OCI-M1 (cell line): ENCODE measurements around the gene DNAH1.

Source experiments
- DNase-seq: peaks from one replicate; lab custom pipeline; 2025; lab: John Stamatoyannopoulos, UW

Gene DNAH1

DNA sequence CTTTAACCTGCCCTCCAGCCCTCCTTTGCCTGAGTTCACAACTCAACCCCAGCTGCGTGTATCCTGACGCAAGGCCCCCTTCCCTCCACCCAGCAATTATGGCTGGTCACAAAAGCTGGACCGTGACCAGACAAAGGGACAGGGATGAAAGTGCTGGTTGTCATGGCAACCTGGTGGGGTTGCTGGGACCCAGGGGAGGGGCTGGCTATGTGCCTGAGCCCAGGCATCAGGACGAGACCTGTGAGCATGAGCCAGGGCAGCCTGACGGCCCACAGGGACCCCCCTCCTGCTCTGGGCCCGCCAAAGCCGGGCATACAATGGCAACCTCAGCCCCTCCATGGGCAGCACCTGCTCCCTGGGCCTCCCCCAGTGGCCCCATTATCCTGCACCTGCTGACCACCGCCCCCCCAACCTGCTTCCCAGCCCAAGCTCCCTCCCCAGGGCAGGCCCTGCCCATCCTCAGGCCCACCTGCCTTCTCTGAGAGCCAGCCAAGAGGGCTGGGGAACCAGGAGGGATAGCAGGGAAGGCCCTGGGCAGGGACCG, 4.5 kb upstream of the DNAH1 start:
- no peak for DNase-seq

DNA sequence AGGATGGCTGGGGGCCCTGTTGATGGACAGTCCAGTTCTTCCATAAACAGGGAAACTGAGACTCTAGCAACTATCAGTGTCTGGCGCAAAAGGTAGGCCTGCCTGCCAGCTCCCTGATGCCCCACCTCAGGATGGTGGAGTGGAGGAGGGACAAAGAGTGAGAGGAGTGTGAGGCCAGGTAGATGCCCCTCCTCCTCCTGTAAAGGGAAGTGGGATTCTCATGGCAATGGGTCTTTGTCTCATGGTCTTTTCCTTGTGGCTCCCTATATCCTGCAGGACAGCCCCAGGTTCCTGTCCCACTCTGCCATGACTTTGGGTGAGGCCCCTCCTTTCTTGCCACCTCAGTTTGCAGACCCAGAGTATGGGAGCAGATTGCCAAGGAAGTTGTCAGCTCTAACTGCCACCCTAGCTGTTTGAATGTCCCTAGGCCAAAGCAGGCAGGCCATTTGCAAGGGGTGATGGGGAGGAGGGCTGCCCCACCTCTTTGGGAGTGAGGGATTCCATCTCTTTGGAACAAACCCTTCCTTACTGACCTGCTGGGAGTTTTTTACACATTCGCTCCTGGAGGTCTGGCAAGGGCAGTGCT, 2.8 kb upstream of the DNAH1 start:
- no peak for DNase-seq

DNA sequence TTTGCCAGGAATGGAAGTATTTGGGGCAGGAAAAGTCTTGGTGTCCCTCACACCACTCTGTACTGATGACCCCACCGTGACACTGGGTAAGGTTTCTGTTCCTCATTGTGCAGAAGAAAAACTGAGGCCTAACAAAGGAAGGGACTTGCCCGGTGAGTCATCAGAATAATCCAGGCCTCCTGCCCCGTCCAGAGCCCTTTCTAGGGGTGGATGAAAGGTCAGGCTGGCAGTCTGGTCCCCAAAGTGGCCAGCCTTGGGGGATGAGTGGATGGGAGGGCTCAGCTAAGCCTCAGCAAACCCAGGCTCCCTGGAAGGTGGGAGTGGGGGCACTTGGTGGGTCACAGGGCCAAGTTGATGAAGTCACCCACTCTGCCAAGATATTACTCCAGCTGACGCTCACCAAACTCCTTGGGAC, 2.3 kb upstream of the DNAH1 start:
- peak; percentile 5 for DNase-seq

DNA sequence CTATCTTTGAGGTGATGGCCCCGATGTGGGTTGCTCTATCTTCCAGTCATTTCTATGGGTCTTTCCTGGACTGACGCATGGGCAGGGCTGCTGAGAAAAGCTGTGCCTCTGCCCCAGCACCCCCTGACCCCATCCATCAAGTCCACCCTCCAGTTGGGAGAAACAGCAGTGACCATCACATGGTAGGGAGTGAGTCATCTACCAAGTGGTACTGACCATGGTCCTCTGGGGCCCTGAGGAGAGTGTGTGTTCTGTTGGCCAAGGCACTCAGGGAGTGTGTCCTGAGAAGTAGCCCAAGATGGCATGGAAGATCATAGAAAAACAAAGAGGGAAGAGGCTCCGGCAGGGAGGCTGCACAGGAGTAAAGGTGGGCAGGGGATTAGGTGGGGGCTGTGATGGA, 1.6 kb upstream of the DNAH1 start:
- DNase-seq: no peak

DNA sequence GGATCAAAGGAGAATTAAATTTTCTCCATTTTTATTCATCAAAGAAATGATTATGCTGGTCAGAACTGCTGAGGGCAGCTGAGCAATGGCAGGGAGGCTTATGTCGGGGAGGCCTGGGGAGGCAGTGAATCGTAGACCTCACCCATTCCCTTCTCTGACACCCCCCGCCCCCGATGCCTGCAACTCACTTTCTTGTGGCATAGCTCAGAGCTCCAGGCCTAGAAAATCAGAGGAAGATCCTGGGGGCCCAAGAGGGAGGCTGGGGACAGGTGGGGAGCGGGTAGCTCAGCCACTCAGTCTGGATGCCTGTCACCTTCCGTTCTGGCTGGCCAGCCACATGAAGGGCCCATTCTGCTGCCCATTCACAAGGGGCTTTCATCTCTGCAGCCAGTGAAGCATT, 1.1 kb upstream of the DNAH1 start:
- DNase-seq: no peak

DNA sequence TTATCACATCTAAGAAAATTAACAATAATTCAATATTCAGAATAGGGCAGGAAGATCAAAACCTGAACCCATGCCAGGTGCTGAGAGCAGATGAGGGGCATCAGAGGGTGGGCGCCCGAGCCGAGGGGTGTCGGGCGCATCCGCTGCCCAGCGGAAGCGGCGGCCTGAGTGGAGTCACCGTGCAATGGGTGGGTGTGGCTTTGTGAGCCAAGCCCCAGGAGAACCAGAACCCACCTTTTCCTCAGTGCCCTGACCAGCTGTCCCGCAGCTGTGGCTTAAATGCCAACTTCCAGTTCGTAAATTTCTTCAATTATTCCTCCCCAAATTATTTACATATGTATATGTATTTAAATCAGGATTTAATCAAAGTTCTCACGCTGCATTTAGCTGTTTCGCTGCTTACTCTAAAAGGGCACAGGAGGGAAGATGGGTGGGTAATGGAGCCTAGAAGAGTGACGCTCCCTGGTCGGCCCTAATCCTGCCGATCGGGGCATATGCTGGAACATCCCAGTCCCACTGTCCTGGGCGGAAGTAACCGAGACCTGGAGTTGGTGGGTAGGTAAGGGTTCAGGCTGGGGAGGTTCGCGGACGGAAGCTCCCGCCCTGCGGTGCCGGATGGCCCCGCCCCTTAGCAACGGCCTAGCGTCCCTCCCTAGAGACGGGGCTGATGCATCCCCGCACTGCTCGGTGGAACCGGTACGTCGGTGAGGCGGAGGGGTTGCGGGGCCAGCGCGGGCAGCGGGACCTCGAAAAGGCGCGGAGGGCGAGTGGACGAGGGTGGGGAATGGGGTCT, 1.3 kb downstream of the DNAH1 start:
- no peak for DNase-seq

DNA sequence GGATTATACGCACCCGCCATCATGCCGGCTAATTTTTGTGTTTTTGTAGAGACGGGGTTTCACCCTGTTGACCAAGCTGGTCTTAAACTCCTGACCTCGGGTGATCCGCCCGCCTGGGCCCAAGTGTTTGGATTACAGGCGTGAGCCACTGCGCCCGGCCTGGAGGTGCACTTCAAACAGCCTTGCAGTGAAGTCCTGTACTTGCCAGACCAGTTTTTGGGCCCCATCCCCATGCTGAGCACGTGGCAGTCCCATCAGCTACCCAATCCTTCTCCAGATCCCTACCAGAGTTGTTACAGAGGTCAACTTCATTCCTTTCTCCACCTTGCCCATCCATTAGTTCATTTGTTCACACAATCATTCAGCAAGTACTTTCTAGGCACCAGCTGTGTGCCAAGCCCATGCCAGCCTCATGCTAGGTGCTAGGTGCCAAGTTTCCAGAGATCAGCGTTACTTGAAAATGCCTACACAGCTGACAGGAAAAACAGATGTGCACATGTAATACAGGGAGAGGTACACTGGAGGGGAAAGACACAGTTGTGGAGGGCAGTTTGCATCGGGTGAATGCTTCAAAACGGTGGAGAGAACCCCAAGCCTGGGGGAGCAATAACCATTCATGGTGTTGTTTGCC, 2.2 kb downstream of the DNAH1 start:
- no peak for DNase-seq

DNA sequence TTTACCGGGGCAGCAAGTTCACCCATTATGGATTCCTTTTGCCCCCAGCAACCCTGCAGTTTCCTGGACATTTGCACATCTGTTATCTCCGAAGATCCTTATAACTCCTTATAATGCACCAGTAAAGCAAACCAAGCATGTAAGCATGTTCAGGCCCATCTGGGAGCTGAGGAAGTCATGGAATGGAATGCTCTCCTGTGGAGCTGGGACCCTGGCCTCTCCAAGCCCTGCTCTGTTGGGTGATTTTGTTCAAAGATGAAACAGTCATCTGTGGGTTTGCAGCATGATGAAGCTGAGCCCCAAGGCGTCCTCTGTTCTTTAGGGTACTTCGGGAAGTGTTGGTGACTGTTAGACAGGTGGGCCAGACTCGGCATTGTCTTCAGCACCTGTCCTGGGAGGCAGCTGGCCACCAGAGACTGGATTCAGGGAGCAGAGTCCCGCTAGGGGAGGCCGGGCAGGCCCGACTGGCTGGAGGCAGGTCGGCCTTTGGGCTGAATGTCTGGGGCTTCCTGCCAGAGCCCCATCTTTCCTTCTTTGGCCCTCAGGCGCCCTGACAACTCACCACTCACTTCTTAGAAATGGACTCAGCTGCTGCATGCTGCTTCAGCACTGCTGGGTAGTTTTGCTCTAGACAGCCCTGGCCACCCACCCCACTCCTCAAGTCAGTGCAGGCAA, 3.9 kb downstream of the DNAH1 start:
- no peak for DNase-seq

DNA sequence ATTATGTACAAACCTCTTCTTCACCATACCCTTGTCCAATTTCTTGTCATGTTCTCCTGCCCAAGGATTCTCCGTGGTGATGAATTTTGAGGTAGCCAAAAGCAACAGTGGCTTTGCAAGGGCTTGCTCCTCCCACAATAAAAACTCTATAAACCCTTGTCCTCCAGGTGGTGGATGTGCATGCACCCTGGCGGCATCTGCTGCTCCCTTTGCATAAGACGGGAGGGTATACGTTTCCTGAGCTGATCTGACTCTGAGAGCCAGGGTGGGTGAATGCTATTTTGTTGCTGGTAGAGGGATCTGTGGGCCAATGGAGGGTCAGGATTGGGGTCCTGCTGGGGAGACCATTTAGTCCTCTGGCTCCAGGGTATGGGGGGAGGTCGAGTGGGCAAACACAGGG, 5.4 kb downstream of the DNAH1 start:
- DNase-seq: no peak

DNA sequence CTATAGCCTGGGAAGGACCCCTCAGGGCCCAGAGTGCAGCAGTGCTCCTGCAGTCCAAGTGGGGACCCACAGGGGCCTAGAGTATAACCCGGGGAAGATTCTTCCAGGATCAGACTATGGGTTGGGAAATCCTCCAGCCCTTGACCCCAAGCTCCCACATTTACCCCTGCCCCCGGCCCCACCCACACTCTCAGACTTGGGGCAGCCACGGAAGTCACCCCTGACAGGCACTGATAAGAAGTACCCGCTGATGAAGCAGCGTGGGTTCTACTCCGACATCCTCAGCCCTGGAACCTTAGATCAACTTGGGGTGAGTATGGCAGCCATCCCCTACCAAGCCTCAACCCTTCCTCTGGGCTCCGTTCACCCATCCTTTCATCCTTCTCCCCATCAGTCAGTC, 6.3 kb downstream of the DNAH1 start:
- DNase-seq: no peak

DNA sequence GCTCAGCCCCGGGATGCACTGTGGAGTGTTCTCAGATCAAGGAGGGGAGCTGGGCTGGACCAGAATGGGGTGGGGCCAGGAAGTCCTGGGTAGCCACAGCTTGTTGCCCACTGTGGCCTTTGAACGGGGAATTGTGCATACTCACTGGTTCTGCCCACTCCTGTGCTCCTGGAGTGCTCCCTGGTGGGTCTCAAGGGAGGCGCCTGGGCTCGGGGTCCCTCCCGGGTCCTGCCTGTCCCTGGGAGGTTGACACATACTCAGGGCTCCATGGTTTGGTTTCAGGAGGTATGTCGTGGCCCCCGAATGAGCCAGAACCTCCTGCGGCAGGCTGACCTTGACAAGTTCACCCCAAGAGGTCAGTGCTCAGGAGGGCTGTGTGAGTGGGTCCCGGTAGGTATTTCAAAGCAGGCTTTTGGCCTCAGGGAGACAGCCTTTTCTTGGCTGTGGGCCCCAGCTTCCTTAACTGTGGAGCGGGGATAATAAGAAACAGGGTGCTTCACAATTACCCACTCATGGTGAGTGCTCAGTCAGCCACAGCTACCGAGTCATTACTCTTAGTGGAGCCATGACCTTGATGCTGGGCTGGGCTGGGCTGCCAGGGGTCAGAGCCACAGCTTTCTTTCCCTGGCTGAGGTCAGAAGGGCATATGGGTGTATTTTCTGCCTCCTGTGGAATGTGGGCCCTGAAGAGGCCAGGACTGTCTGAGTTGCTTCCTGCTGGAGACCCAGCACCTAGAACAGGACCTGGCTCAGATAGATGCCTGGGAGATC, 7.6 kb downstream of the DNAH1 start:
- no peak for DNase-seq

DNA sequence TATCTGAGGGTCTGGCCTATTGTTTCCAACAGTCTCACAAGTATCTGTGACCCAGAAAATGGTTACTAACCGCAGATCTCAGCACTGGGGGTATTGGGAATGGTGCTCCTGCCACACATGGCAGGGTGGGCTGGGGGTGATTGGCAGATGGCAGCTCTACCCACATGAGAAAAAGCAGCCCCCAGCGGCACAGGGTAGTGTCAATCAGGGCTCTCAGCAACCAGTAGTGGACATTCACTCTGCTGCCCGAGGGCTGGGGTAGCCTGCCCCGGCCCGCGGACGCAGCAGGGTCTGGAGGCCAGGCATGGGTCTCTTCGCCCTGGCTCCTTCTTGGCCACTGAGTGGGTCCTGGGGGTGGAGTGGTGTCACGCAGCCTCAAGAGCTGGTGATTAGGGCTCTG, 8.6 kb downstream of the DNAH1 start:
- no peak for DNase-seq

DNA sequence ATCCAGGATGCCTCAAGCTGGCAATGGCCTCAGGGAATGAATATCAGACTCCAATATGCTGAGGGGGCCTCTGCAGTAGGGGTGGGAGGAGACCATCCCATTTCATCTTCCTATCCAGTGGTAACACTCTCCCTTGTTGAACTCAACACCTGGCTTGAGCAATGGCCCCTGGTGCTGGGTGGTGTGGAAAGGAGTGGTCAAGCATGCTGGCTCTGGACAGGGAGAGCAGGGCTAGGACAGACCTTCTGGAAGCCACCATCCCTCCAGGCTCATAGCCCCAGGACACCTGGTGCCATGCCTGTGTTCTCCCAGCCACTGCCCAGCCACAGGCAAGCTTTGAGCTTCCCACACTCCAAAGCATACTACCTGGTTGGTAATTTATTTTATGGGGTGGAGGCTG, 9.6 kb downstream of the DNAH1 start:
- no peak for DNase-seq

DNA sequence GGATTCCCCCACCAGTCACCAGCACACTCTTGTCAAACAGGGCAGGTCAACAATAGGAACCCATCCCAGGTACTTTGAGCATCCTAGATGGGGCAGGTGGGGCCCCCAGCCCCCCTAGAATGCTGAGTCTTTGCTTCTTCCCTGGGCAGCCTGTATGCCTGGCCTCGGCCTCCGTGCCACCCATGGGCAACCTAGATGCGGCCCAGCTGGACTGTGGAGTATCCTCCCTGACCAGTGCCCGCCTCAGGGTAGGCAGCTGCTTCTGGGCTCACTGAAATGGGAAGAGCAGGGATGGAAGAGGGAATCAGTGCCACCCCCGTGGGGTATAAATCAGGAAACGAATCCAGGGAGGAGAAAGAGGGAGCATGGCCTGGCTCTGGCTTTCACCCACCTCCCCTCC, 10.9 kb downstream of the DNAH1 start:
- DNase-seq: no peak

DNA sequence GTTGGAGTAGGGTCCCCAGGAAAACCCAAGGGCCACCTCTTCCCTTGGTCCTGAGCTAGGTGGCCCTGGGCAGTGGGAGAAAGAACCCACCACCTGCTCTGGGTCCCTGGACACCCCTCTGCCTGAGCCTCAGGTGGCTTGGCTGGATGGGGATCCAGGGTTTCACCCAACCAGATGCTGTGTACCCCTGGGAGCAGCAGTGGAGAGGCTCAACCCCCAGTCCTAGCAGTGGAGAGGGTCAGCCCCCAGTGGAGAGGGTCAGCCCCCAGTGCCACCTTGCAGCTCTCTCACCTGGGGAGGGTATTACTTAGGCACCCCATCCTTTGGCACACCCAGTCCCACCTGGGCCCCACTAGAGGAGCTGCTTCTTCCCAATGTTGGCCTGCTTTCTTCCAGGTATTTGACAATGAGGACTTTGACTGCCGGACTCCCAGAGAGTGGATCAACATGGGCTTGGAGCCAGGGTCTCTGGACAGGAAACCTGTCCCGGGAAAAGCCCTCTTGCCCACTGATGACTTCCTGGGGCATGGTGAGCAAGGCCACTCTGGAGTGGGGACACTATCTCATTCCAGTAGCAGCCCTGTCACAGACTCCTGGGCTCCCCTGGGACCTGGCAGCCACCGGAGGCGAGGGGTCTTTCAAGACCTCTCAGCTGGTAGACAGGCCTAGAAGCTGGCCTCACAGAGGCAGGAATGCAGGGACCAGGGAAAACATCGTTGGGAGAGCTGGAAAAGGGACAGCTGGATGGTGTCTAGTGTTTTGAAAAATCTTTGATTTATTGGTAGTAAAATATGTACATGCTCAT, 11.6 kb downstream of the DNAH1 start:
- DNase-seq: no peak

DNA sequence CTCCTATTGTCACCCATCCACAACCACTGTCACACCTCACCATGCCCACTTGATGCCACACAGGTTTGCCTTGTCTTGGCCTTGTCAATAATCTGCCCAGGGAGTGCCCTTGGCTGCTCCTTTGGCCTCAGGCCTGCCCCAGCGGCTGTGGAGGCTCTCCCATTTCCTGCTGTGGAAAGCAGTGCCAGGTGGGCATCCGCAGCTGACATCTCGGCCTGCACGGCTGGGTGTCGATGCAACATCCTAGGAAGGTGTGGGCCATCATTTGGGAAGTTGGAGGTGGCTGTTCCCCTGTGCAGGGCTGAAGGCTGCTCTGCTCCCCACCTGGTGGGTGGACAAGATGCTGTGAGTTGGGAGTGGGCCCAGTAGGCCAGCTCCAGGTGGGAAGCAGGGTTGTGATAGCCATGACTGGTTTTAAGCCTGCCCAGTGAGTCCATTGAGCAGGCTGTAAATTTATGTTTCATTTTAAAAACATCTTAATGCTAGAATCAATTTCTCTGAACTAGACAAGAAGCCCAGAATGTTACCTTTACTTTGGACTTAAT, 12.5 kb downstream of the DNAH1 start:
- no peak for DNase-seq

DNA sequence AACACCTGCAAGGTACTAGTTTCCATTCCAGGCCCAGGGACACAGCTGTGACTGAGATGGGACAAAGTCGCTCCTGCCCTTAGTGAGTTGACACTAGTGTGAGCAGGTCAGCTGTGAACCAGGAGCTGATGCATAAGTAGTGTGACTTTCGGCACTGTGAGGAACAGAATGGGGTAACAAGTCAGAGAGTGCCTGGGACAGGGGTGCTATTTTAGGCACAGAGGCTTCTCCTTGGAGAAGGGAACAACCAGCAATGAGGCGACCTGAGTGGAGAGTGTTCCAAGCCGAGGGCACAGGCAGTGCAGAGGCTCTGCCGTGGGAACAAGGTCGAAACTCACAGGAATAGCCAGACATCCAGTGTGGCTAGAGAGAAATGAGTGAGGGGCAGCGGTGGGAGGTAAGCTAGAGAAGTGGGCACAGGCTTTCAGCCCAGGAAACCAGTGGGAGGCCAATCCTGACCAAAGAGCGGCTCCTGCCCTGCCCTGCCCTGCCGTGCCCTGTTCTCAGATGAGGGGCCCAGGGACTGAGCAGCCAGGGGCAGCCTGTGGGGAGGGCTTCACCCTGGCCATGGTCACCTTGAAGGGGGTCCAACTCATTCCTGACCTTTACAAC, 14.2 kb downstream of the DNAH1 start:
- DNase-seq: no peak

DNA sequence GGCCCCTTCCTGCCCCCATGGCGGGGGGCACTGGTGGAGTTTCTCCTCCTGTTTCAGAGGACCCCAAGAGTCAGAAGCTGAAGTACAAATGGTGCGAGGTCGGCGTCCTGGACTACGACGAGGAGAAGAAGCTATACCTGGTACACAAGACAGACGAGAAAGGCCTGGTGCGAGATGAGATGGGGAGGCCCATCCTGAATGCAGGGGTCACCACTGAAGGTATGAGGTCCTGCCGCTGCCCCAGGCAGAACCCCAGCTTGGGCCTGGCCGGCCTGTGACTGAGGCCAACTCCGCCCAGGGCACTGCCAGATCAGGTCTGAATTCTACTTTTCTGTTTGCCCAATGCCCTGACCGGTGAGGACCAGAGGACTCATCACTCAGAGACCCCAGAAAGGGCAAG, 15.0 kb downstream of the DNAH1 start:
- DNase-seq: no peak

DNA sequence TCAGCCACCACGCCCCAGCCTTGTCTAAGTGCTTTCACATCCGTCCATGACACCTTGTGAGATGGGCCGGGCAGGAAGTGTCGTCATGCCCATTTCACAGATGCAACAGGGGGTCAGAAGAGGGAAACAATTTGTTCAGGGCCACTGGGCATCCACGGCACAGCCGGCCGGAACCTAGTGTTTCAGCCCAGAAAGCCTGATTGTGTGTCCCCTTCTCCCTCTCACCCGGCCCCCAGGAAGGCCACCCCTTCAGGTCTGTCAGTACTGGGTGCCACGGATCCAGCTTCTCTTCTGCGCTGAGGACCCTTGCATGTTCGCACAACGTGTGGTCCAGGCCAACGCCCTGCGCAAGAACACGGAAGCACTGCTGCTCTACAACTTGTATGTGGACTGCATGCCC, 15.8 kb downstream of the DNAH1 start:
- no peak for DNase-seq

DNA sequence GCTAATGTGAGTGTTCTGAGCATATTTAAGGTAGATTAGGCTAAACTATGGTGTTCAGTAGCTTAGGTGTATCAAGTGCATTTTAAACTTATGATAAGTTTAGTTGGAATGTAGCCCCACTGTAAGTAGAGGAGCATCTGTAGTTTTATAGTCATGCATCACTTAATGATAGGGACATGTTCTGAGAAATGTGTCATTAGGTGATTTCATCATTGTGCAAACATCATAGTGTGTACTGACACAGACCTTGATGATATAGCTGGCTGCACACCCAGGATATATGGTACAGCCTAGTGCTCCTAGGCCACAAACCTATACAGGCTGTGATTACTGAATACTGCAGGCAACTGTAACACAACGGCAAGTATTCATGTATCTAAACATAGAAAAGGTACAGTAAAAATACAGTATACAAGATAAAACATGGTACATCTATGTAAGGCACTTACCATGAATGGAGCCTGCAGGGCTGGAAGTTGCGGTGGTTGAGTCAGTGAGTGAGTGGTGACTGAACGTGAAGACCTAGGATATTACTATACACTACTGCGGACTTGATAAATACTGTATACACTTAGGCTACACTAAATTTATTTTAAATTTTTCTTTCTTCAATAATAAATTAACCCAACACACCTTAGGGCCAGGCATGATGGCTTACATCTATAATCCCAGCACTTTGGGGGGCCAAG, 17.9 kb downstream of the DNAH1 start:
- no peak for DNase-seq
